ENCODE results near the gene GLCE.

GLCE gene

DNA sequence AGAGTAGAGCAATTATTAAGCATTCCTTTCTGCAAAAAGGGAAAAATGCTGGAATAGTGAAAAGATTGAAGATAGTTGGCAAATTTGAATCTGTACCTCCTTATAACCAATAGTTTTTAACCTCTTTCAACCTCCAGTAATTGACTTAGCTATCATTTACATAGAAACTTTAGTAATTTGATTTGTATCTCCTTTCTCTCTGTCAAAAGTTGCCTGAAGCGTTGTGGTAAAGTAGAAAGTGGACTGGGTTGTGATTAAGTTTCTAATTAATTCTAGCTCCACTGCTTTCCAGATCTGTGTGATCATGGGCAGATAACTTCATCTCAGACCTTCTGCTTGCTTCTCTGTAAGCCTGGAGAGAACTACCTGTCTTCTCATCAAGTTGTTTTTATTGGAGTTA lies 24.8 kb downstream of the GLCE start:
- H3K79me2 ChIP-seq (ENCODE audit: insufficient read depth, low read length) = no peaks in the 10 kb centered on the region
- no peaks in the 10 kb centered on the region for H3K9me3 ChIP-seq (ENCODE audit: insufficient read depth, low read depth, low read length)
- no peaks in the 10 kb centered on the region for H3K36me3 ChIP-seq (ENCODE audit: insufficient read depth, low read length)
- no peaks in the 10 kb centered on the region for H3K9me2 ChIP-seq (replicated peaks; ENCODE audit: low read depth, low read length)
- H4K20me1 ChIP-seq (ENCODE audit: insufficient read depth, low read length, poor library complexity, severe bottlenecking) = no peaks in the 10 kb centered on the region
- H3K4me3 ChIP-seq (ENCODE audit: low read length, poor library complexity, severe bottlenecking) = no peak overlapping the region
- no peak for TF ChIP-seq EZH2phosphoT487 (IDR thresholded peaks at IDR 0.05; ENCODE audit: borderline replicate concordance)
- no peak for TF ChIP-seq CTCF (conservative IDR thresholded peaks at IDR 0.05; ENCODE audit: low read length)
- H2AFZ ChIP-seq (ENCODE audit: low read length) = no peak overlapping the region
- H3F3A ChIP-seq (ENCODE audit: low read depth) = no peaks in the 10 kb centered on the region
- H3K9ac ChIP-seq (ENCODE audit: low read depth, low read length, poor library complexity, severe bottlenecking) = no peak overlapping the region
- H3K4me2 ChIP-seq (ENCODE audit: low read depth, low read length, poor library complexity, severe bottlenecking) = no peak overlapping the region
- no peaks in the 10 kb centered on the region for H3K4me1 ChIP-seq (ENCODE audit: insufficient read depth, low read length, poor library complexity, severe bottlenecking)
- no peaks in the 10 kb centered on the region for H3K27me3 ChIP-seq (ENCODE audit: insufficient read depth, low read length, poor library complexity, severe bottlenecking)

DNA sequence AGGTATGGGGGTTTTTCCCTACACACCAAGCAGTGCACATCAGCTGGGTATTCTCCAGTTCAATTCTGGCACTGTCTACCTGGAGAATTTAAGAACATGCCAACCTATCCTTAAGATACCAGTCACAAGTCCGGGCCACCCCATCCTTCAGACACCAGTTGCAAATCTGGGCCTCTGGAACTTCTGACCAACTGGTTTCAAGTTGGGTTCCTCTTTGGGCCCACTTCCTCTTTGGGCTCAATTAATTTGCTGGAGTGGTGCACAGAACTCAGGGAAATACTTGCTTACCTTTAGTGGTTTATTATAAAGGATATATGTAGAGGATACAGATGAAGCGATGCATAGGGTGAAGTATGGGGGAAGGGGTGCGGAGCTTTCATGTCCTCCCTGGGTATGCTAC lies 25.3 kb downstream of the GLCE start:
- no peaks in the 10 kb centered on the region for H3K27me3 ChIP-seq (ENCODE audit: insufficient read depth, low read length, poor library complexity, severe bottlenecking)
- no peaks in the 10 kb centered on the region for H4K20me1 ChIP-seq (ENCODE audit: insufficient read depth, low read length, poor library complexity, severe bottlenecking)
- H3K36me3 ChIP-seq (ENCODE audit: insufficient read depth, low read length) = no peaks in the 10 kb centered on the region
- H3K4me3 ChIP-seq (ENCODE audit: low read length, poor library complexity, severe bottlenecking) = no peak overlapping the region
- no peak for TF ChIP-seq EZH2phosphoT487 (IDR thresholded peaks at IDR 0.05; ENCODE audit: borderline replicate concordance)
- TF ChIP-seq CTCF (conservative IDR thresholded peaks at IDR 0.05; ENCODE audit: low read length) = no peak
- no peak overlapping the region for H3K9ac ChIP-seq (ENCODE audit: low read depth, low read length, poor library complexity, severe bottlenecking)
- no peaks in the 10 kb centered on the region for H3K9me2 ChIP-seq (replicated peaks; ENCODE audit: low read depth, low read length)
- H3K4me2 ChIP-seq (ENCODE audit: low read depth, low read length, poor library complexity, severe bottlenecking) = no peak overlapping the region
- H3K4me1 ChIP-seq (ENCODE audit: insufficient read depth, low read length, poor library complexity, severe bottlenecking) = no peaks in the 10 kb centered on the region
- no peaks in the 10 kb centered on the region for H3F3A ChIP-seq (ENCODE audit: low read depth)
- no peaks in the 10 kb centered on the region for H3K9me3 ChIP-seq (ENCODE audit: insufficient read depth, low read depth, low read length)
- H2AFZ ChIP-seq (ENCODE audit: low read length) = no peak overlapping the region
- no peaks in the 10 kb centered on the region for H3K79me2 ChIP-seq (ENCODE audit: insufficient read depth, low read length)

- no peaks in the 10 kb centered on the region for H3K9me3 ChIP-seq (ENCODE audit: insufficient read depth, low read depth, low read length)
- no peak overlapping the region for H3K4me2 ChIP-seq (ENCODE audit: low read depth, low read length, poor library complexity, severe bottlenecking)
- no peak overlapping the region for H2AFZ ChIP-seq (ENCODE audit: low read length)
- H3K79me2 ChIP-seq (ENCODE audit: insufficient read depth, low read length) = no peaks in the 10 kb centered on the region
- no peaks in the 10 kb centered on the region for H3F3A ChIP-seq (ENCODE audit: low read depth)
- TF ChIP-seq EZH2phosphoT487 (IDR thresholded peaks at IDR 0.05; ENCODE audit: borderline replicate concordance) (no peak), CTCF (conservative IDR thresholded peaks at IDR 0.05; ENCODE audit: low read length) (no peak)
- H3K4me1 ChIP-seq (ENCODE audit: insufficient read depth, low read length, poor library complexity, severe bottlenecking) = no peaks in the 10 kb centered on the region
- H3K9me2 ChIP-seq (replicated peaks; ENCODE audit: low read depth, low read length) = no peaks in the 10 kb centered on the region
- no peaks in the 10 kb centered on the region for H3K27me3 ChIP-seq (ENCODE audit: insufficient read depth, low read length, poor library complexity, severe bottlenecking)
- H3K4me3 ChIP-seq (ENCODE audit: low read length, poor library complexity, severe bottlenecking) = no peak overlapping the region
- no peaks in the 10 kb centered on the region for H3K36me3 ChIP-seq (ENCODE audit: insufficient read depth, low read length)
- no peaks in the 10 kb centered on the region for H4K20me1 ChIP-seq (ENCODE audit: insufficient read depth, low read length, poor library complexity, severe bottlenecking)
- H3K9ac ChIP-seq (ENCODE audit: low read depth, low read length, poor library complexity, severe bottlenecking) = no peak overlapping the region
Measured at GRCh38 chr15:69189157-69189556, 28.7 kb downstream of the GLCE start.
